Measurements from ENCODE around the gene DDX4.
"Not testable (repeated sequence)": the region's sequence is repeated elsewhere in the genome, so short reads cannot be mapped to it uniquely, and the experiment has no call there.

Gene DDX4

GRCh38 chr5:55724281-55724680 lies 13.6 kb upstream of the DDX4 start:
- no peak for DNase-seq (ENCODE audit: low spot score)

- DNase-seq (ENCODE audit: low spot score), result no peak
Measured at GRCh38 chr5:55731848-55732247, 6.0 kb upstream of the DDX4 start.

- DNase-seq (ENCODE audit: low spot score), result no peak
Measured at GRCh38 chr5:55732585-55732984, 5.3 kb upstream of the DDX4 start.

GRCh38 chr5:55734658-55735057 lies 3.2 kb upstream of the DDX4 start:
- no peak for DNase-seq (ENCODE audit: low spot score)

GRCh38 chr5:55742778-55743177 lies 4.9 kb downstream of the DDX4 start:
- DNase-seq (ENCODE audit: low spot score), result no peak

- DNase-seq (ENCODE audit: low spot score), result no peak
Measured at GRCh38 chr5:55747778-55748318, 10.0 kb downstream of the DDX4 start.

GRCh38 chr5:55749387-55749786 lies 11.5 kb downstream of the DDX4 start:
- no peak for DNase-seq (ENCODE audit: low spot score)

- DNase-seq (ENCODE audit: low spot score), result no peak
Measured at GRCh38 chr5:55750063-55750462, 12.2 kb downstream of the DDX4 start.

- DNase-seq (ENCODE audit: low spot score), result no peak
Measured at GRCh38 chr5:55750499-55750898, 12.6 kb downstream of the DDX4 start.

- DNase-seq (ENCODE audit: low spot score), result no peak
Measured at GRCh38 chr5:55758231-55758630, 20.4 kb downstream of the DDX4 start.

- DNase-seq (ENCODE audit: low spot score), result no peak
Measured at GRCh38 chr5:55758714-55759113, 20.9 kb downstream of the DDX4 start.

GRCh38 chr5:55761721-55762120 lies 23.9 kb downstream of the DDX4 start:
- not testable (repeated sequence) for DNase-seq (ENCODE audit: low spot score)

- no peak for DNase-seq (ENCODE audit: low spot score)
Measured at GRCh38 chr5:55763746-55764420, 26.0 kb downstream of the DDX4 start.

- no peak for DNase-seq (ENCODE audit: low spot score)
Measured at GRCh38 chr5:55768279-55768678, 30.4 kb downstream of the DDX4 start.

- DNase-seq (ENCODE audit: low spot score), result no peak
Measured at GRCh38 chr5:55771175-55771655, 33.4 kb downstream of the DDX4 start.

GRCh38 chr5:55773057-55773456 lies 35.2 kb downstream of the DDX4 start:
- DNase-seq (ENCODE audit: low spot score), result no peak

- no peak for DNase-seq (ENCODE audit: low spot score)
Measured at GRCh38 chr5:55777332-55777731, 39.5 kb downstream of the DDX4 start.

- no peak for DNase-seq (ENCODE audit: low spot score)
Measured at GRCh38 chr5:55800924-55801323, 63.1 kb downstream of the DDX4 start.

GRCh38 chr5:55808814-55809213 lies 71.0 kb downstream of the DDX4 start:
- not testable (repeated sequence) for DNase-seq (ENCODE audit: low spot score)

- DNase-seq (ENCODE audit: low spot score), result not testable (repeated sequence)
Measured at GRCh38 chr5:55815939-55816338, 78.1 kb downstream of the DDX4 start.

- DNase-seq (ENCODE audit: low spot score), result peak; percentile 65
Measured at GRCh38 chr5:55816342-55816741, 78.5 kb downstream of the DDX4 start.

GRCh38 chr5:55817030-55817429 lies 79.2 kb downstream of the DDX4 start:
- no peak for DNase-seq (ENCODE audit: low spot score)

- no peak for DNase-seq (ENCODE audit: low spot score)
Measured at GRCh38 chr5:55820488-55820887, 82.6 kb downstream of the DDX4 start.
